Common myeloid progenitor, CD34-positive (primary cell): ENCODE measurements around the gene CNTNAP1.

ENCODE experiments used
- CTCF ChIA-PET: fragments of 350-600 bp; sonication (Branson Sonifier 250); formaldehyde crosslinking; loops from one replicate; lab custom pipeline; 2021; ENCODE audit warnings: antibody characterized with exemption; lab: Charles Lee
- POLR2A ChIA-PET: fragments of 350-600 bp; sonication (Branson Sonifier 250); formaldehyde crosslinking; loops from one replicate; lab custom pipeline; 2021; ENCODE audit warnings: antibody characterized with exemption; lab: Charles Lee
- DNase-seq, 3 donors: peaks; one replicate each; pipeline versions ENCODE4 v3.0.0 to v3.0.0-alpha.2; 2013
- H3K27ac ChIP-seq, 2 experiments: 1 replicate in 1 of 2; 2 replicates in 1 of 2; pipeline ENCODE4 v1.7.0; 2013; ENCODE audit warnings: inconsistent platforms in 2 of 2, low read length in 2 of 2, mild to moderate bottlenecking in 2 of 2, low read depth in 1 of 2, moderate library complexity in 1 of 2; ENCODE audit not compliant: severe bottlenecking in 2 of 2, insufficient read depth in 1 of 2, poor library complexity in 1 of 2
- H3K27me3 ChIP-seq, 5 experiments: replicated peaks in 2 of 5; 1 replicate in 3 of 5; 2 replicates in 2 of 5; pipeline versions ENCODE4 v1.6.1 to v1.7.0; 2013; ENCODE audit warnings: low read length in 4 of 5, mild to moderate bottlenecking in 2 of 5, moderate library complexity in 2 of 5, inconsistent platforms in 1 of 5; ENCODE audit not compliant: insufficient read depth in 5 of 5, control insufficient read depth in 4 of 5
- H3K36me3 ChIP-seq, 4 experiments: 1 replicate in 2 of 4; 2 replicates in 2 of 4; pipeline versions ENCODE4 v1.6.1 to v1.7.0; 2013; ENCODE audit warnings: low read length in 3 of 4, control low read depth in 1 of 4, mild to moderate bottlenecking in 1 of 4; ENCODE audit not compliant: control insufficient read depth in 4 of 4, insufficient read depth in 4 of 4
- H3K4me1 ChIP-seq, 4 experiments: 1 replicate in 3 of 4; 2 replicates in 1 of 4; pipeline versions ENCODE4 v1.6.1 to v1.7.1; 2013; ENCODE audit warnings: low read length in 3 of 4, mild to moderate bottlenecking in 3 of 4, control low read depth in 1 of 4, inconsistent platforms in 1 of 4, moderate library complexity in 1 of 4; ENCODE audit not compliant: control insufficient read depth in 4 of 4, insufficient read depth in 4 of 4; ENCODE audit errors: control extremely low read depth in 1 of 4
- H3K4me3 ChIP-seq, 7 experiments: 1 replicate in 4 of 7; 2 replicates in 3 of 7; pipeline versions ENCODE4 v1.5.1 to v1.7.0; 2013; ENCODE audit warnings: mild to moderate bottlenecking in 7 of 7, low read length in 6 of 7, moderate library complexity in 6 of 7, inconsistent platforms in 2 of 7, low read depth in 2 of 7, control low read depth in 1 of 7; ENCODE audit not compliant: insufficient read depth in 4 of 7, control insufficient read depth in 1 of 7; ENCODE audit errors: extremely low read depth in 1 of 7
- H3K9me3 ChIP-seq, 5 experiments: 1 replicate in 4 of 5; 2 replicates in 1 of 5; pipeline versions ENCODE4 v1.6.1 to v1.7.1; 2013; ENCODE audit warnings: low read length in 4 of 5, mild to moderate bottlenecking in 2 of 5, inconsistent platforms in 1 of 5, low read depth in 1 of 5, moderate library complexity in 1 of 5; ENCODE audit not compliant: control insufficient read depth in 4 of 5, insufficient read depth in 2 of 5; ENCODE audit errors: control extremely low read depth in 1 of 5
- WGBS: methylation state at CpG from one replicate; pipeline ENCODE4 v1.1.5; 2013; ENCODE audit not compliant: insufficient coverage; 5-methylcytosine and 5-hydroxymethylcytosine counted together

The CNTNAP1 gene

GRCh38 chr17:42678951-42679491 lies 3.3 kb upstream of the CNTNAP1 start:
- POLR2A ChIA-PET: interaction anchor here (1.0 kb wide), 2 partner anchors 71 to 100 kb away, joined by 3 read pairs; no protein-coding TSS in a partner anchor
- peak overlapping the region in 5 of 7 experiments; percentile 26 to 83 (median 74) for H3K4me3 ChIP-seq
- 0% methylated on average over 9 of the region's 18 CpGs for WGBS
- H3K36me3 ChIP-seq: no peaks in the 10 kb centered on the region
- peaks cover 6 to 90% (median 77%) of the 10 kb centered on the region in 4 experiments for H3K4me1 ChIP-seq
- no peak overlapping the region for H3K27ac ChIP-seq
- H3K9me3 ChIP-seq: no peaks in the 10 kb centered on the region
- peaks cover 0 to 61% (median 26%) of the 10 kb centered on the region in 5 experiments for H3K27me3 ChIP-seq
- DNase-seq: peak in 2 of 3 donors; percentile 48 to 60
- CTCF ChIA-PET: interaction anchor here (0.7 to 3.6 kb wide), 8 partner anchors 8 to 168 kb away, joined by 3 to 37 read pairs (median 5); partner anchors contain the start of genes PSMC3IP, RETREG3 and TUBG1

- CTCF ChIA-PET: interaction anchor here (0.7 to 3.6 kb wide), 14 partner anchors 9 to 169 kb away, joined by 3 to 37 read pairs (median 4); partner anchors contain the start of genes PSMC3IP, RETREG3 and TUBG1
- peak overlapping the region in 6 of 7 experiments; percentile 25 to 83 (median 48) for H3K4me3 ChIP-seq
- H3K27ac ChIP-seq: peak overlapping the region in 1 of 2 experiments; percentile 58
- 4% methylated on average over 76 of the region's 78 CpGs for WGBS
- POLR2A ChIA-PET: interaction anchor here (1.0 kb wide), 1 partner anchor 101 kb away, joined by 3 read pairs; no protein-coding TSS in a partner anchor
- no peaks in the 10 kb centered on the region for H3K36me3 ChIP-seq
- H3K9me3 ChIP-seq: no peaks in the 10 kb centered on the region
- DNase-seq: peak; percentile 83 to 89 (median 85)
- peaks cover 0 to 60% (median 26%) of the 10 kb centered on the region in 5 experiments for H3K27me3 ChIP-seq
- peaks cover 6 to 84% (median 70%) of the 10 kb centered on the region in 4 experiments for H3K4me1 ChIP-seq
These were observed 2.6 kb upstream of the CNTNAP1 start for GRCh38 chr17:42679492-42680330.

GRCh38 chr17:42680331-42680808 lies 2.0 kb upstream of the CNTNAP1 start:
- ChIA-PET POLR2A (interaction anchor here (1.0 kb wide), 1 partner anchor 101 kb away, joined by 3 read pairs; no protein-coding TSS in a partner anchor), CTCF (interaction anchor here (0.8 to 3.6 kb wide), 13 partner anchors 9 to 201 kb away, joined by 3 to 37 read pairs (median 3); partner anchors contain the start of genes PSMC3IP and RETREG3)
- Histone ChIP-seq H3K27ac (peak overlapping the region in 1 of 2 experiments; percentile 58), H3K27me3 (peaks cover 0 to 58% (median 23%) of the 10 kb centered on the region in 5 experiments), H3K36me3 (no peaks in the 10 kb centered on the region), H3K9me3 (no peaks in the 10 kb centered on the region), H3K4me3 (peak overlapping the region in 4 of 7 experiments; percentile 48 to 83 (median 52)), H3K4me1 (peaks cover 6 to 78% (median 64%) of the 10 kb centered on the region in 4 experiments)
- DNase-seq: no peak
- 69% methylated on average over 19 of the region's 20 CpGs for WGBS

GRCh38 chr17:42682722-42683403 lies 532 bp downstream of the CNTNAP1 start:
- DNase-seq: peak in 2 of 3 donors; percentile 64 to 72
- ChIA-PET CTCF (interaction anchor here (0.6 to 1.5 kb wide), 7 partner anchors 9 to 648 kb away, joined by 3 to 8 read pairs (median 6); partner anchors contain the start of gene PSMC3IP), POLR2A (interaction anchor here (1.0 kb wide), 1 partner anchor 9 kb away, joined by 4 read pairs; no protein-coding TSS in a partner anchor)
- Histone ChIP-seq H3K4me1 (peaks cover 6 to 56% (median 43%) of the 10 kb centered on the region in 4 experiments), H3K27me3 (peaks cover 0 to 52% (median 21%) of the 10 kb centered on the region in 5 experiments), H3K4me3 (peak overlapping the region in 6 of 7 experiments; percentile 19 to 61 (median 51)), H3K9me3 (no peaks in the 10 kb centered on the region), H3K27ac (no peak overlapping the region), H3K36me3 (no peaks in the 10 kb centered on the region)
- WGBS: 1% methylated on average over 29 of the region's 34 CpGs

- WGBS: 14% methylated on average over 20 of the region's 25 CpGs
- DNase-seq: peak in 2 of 3 donors; percentile 66 to 67
- H3K27ac ChIP-seq: no peak overlapping the region
- ChIA-PET CTCF (interaction anchor here (0.6 to 1.9 kb wide), 7 partner anchors 10 to 648 kb away, joined by 3 to 8 read pairs (median 6); partner anchors contain the start of gene PSMC3IP), POLR2A (interaction anchor here (1.0 kb wide), 1 partner anchor 9 kb away, joined by 4 read pairs; no protein-coding TSS in a partner anchor)
- peaks cover 6 to 51% (median 39%) of the 10 kb centered on the region in 4 experiments for H3K4me1 ChIP-seq
- no peaks in the 10 kb centered on the region for H3K36me3 ChIP-seq
- H3K4me3 ChIP-seq: peak overlapping the region in 5 of 7 experiments; percentile 15 to 61 (median 49)
- H3K27me3 ChIP-seq: peaks cover 0 to 55% (median 21%) of the 10 kb centered on the region in 5 experiments
- H3K9me3 ChIP-seq: no peaks in the 10 kb centered on the region
These were observed 1.2 kb downstream of the CNTNAP1 start for GRCh38 chr17:42683407-42684034.
